GOT3 (cell line): ENCODE measurements around the gene PIGZ.
A peak's percentile ranks its signal among the peaks of the same experiment; 100 is the strongest.

ENCODE experiments used
- DNase-seq: peaks from one replicate; lab custom pipeline; 2025; ENCODE audit warnings: mixed read lengths; lab: John Stamatoyannopoulos, UW

The PIGZ gene, protein sequence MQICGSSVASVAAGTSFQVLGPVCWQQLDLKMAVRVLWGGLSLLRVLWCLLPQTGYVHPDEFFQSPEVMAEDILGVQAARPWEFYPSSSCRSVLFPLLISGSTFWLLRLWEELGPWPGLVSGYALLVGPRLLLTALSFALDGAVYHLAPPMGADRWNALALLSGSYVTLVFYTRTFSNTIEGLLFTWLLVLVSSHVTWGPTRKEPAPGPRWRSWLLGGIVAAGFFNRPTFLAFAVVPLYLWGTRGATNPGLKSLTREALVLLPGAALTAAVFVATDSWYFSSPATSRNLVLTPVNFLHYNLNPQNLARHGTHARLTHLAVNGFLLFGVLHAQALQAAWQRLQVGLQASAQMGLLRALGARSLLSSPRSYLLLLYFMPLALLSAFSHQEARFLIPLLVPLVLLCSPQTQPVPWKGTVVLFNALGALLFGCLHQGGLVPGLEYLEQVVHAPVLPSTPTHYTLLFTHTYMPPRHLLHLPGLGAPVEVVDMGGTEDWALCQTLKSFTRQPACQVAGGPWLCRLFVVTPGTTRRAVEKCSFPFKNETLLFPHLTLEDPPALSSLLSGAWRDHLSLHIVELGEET

GRCh38 chr3:196968233-196969133 lies at the start of gene PIGZ:
TSS of gene PIGZ (minus strand) at chr3:196968833. CDS start at chr3:196952031, 16,802 bp downstream.
- no peak for DNase-seq

GRCh38 chr3:197017003-197017402 lies 48.4 kb upstream of the PIGZ start:
- no peak for DNase-seq

DNA sequence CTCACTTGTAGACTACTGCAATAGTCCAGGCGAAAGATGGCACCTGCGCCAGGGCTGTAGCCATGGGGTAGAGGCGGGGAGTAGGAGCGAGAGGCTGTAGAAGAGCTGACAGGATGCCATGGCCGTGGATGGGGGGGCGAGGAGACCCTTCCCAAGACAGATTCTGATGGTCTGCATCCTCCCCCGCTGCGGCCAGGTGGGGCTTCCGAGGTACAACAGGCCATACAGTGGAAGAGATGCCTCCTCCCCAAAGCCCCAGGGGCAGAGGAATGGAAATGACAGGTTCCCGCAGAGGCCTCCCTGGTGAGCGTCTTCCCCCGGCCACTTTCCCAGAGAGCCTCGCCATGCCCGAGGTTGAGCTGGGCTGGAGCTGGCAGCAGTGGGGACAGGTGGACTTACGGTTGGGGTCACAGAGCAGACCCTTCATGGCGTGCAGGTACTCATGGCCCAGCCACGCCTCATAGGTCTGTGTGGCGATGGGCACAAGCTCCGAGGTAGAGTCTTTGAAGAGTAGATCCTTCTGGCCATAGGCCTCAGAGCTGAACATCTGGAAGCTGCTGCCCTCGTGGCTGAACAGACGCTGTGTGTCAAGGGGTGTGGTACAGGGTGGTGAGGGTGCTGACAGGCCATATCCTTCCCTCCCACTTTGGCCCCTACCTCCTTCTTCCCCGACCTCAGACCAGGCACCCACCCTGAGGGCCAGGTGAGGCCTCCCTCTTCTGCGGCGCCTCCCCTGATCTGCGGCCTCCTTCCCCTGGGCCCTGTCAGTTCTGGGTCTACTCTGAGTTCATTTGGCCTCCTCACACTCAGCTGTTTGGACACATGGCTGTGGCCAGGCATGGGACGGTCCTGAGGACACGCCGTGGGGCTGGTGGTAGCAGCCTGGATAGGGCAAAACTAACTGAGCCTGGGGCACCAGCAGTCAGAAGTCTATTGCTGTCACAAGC lies 47.4 kb upstream of the PIGZ start:
- no peak for DNase-seq

DNA sequence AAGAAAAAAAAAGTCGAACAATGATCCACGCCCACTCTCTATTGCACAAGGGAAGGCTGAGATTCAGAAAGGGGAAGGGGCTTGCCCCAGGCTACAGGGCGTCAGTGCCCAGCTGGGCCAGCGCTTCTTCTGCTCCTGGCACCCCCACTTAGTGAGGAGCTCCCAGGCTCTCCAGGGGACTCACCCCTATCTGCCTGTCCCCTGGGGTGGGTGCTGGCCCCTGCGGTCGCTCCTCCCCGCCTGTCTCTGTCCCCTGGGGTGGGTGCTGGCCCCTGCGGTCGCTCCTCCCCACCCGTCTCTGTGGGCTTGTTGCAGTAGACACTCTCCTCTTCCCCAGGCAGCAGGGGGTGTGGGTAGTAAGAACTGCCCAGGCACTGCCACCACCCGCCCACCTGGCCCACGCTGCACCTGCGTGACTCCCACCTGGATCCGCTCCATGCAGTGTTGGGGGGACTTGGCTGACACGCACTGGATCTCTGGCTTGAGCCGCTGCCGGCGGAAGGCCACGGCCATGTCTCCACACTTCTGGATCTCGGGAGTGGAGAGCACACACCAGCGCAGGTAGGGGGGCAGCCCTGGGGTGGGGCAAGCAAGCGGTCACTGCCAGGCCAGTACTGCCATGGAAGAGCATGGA lies 46.4 kb upstream of the PIGZ start:
- no peak for DNase-seq

- no peak for DNase-seq
Measured at GRCh38 chr3:197014024-197014423, 45.4 kb upstream of the PIGZ start.

DNA sequence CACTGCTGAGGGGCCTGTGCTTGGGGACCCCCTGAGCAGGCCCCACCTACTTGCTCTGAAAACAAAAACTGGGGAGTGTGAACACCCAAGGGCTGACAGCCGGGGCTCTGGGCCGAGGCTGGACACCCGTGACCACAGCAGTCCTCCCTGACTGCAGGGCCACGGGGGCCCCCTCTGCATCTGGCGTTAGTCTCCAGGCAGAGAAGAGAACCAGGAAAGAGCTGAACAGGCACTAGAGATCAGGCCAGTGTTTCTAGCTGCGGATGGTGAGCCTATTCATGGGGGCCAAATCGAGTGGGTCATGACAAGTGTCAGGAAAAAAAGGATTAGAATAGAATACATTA lies 43.9 kb upstream of the PIGZ start:
- DNase-seq = no peak

DNA sequence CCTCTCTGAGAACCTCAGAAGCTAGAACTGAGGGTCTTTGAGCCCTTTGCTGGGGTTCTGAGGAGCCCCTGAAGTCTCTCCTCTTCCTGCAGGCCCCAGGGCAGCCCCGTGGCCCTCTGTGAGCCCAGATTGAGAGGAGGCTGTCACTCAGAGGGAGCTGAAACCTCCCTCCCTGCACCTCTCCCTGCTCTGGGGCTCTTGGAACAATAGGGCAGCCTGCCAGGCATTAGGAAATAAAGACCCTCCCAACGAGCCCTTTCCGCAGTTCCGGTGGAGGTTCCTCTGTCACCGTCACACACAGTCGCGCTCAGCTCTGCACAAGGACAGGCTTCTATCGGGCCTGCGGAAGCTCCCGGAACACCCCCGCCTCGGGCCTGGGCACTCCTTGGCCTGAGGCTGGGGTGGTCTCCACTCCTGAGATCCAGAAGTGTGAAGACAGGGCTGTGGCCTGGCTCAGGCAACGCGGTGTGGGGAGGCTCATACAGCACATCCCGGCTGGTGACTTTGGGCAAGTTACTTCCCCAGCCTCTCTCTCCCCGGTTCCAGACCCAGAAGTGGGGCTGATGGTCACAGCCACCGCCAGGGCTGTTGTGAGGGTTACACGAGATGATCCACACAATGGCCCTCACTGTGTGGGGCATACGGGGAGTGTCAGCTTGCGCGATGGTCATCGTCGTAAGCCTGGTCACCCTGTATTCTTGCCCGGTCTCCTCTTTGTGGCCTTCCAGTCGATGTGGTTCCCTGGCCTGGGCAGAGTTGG lies 43.3 kb upstream of the PIGZ start:
- no peak for DNase-seq

DNA sequence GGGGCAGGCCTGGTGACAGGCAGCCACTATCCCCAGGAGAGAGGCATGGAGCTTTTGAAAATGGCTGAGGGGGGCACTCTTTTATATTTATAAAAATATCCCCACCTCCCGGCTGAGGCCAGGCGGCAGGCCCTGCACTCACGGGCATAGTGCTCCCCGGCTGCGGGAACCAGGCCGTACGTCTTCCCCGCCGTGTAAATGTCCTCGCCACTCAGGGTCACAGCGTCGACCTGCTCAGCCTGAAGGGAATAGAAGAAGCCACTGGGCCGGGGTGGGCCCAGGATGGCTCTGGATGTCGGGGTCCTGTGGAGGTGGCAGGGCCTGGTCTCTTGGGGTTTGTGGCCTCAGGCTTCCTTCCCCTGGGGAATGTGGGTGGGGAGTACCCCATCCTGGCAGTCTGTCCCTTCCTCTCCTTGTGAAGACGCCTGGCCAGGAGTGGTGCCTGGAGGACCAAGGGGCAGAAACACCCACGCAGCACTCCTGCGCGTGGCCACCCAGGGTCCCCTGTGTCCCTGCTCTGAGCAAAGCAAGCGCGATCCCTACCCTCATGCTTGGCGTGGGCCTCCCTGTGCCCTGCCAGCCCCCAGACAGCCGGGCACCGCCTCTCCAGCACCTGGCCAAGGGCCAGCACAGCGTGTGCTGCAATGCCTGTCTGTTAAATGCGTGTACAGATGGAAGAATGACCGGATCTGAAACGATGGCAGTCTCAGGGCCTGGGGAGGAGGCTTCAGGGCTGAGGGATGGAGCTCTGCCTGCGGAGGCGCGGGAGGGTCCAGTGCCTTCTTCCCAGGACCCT lies 42.1 kb upstream of the PIGZ start:
- no peak for DNase-seq

GRCh38 chr3:197009532-197010019 lies 40.9 kb upstream of the PIGZ start:
- DNase-seq = no peak

DNA sequence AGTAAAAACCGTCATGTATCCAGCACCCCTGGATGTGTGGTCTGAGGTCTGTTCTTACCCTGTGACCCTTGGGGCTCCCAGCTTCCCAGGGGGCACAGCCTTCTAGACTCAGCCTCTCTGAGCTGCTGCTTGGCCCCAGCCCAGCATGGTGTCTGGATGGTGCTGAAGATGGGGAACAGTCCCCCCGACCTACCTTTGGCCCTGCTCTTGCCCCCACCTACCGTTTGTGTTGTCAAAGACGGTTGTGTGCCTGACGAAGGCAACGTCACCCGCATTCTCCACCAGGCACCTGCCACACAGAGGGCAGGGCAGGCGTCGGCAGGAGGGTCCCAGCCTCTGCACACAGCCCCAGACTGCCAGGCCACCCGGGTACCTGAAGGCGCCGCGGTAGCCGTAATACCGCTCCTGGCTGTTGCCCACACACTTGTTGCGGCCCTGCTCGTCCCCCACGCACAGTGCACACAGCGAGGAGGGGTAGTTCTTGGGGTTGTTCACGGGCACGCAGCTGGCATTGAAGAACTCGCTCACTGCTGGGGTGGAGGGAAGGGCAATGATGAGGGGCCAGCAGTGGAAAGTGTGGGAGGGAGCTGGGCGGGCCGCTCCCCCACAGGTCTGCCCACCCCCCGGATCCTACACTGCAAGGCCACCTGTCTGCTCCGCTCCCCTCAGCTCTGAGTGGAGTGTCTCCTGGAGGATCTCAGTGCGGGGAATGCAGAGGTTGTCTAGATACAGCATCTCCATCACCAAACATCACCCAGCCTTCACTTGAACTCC lies 40.0 kb upstream of the PIGZ start:
- no peak for DNase-seq

DNA sequence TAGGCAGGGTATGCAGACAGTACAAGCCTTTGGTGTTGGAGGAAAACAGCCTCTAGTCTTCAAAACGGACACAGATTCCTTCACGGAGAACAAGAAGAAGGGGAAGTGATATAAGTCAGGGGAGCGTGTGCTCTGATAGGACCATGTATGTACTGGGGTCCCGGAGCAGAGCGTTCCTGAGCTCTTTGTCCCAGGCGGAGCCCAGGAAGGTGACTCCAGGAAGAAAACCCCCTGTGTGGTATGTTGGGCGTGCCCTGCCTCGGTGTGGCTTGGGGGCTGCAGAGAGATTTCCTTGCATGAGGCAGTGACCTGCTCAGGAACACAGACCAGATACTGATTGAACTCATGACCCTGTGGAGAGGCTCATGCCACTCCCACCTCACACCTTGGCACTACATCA lies 39.3 kb upstream of the PIGZ start:
- no peak for DNase-seq

GRCh38 chr3:197007296-197007940 lies 38.8 kb upstream of the PIGZ start:
- no peak for DNase-seq

DNA sequence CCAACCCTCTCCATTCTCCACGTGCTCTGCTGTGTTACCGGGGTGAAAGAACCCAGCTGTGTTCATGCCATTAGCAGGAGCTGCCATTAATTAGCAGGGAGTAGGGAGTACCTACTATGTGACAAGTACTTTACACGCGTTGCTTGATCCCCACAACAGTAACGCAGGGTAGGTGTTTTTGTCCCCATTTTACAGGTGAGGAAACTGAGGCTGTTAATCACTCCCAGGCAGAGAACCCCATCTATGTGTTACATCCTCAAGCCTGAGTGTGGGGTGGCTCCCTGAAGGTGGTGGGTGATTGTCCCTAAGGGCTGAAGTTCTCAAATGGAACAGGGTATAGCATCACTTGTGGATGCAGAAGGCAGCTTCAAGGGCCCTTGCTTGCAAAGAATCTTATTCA lies 38.2 kb upstream of the PIGZ start:
- no peak for DNase-seq

DNA sequence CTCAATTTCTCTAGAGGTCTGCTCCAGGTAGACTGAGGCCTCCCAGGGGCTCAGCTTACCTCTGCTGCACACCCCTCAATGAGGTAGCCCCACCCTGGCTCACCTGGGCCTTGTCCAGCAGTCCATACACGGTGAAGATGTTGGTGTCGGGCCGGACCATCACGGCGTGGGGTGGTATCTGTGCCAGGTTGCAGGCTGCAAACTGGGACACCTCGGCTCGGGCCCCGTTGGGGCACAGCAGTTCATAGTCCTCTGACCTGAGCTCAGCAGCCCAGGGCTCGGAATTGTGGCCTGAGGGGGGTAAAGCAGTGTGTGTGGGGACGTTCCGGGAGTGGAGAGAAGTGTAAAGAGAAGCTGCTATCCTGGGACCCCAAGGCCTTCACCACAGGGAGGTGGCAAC lies 37.8 kb upstream of the PIGZ start:
- DNase-seq = no peak

DNA sequence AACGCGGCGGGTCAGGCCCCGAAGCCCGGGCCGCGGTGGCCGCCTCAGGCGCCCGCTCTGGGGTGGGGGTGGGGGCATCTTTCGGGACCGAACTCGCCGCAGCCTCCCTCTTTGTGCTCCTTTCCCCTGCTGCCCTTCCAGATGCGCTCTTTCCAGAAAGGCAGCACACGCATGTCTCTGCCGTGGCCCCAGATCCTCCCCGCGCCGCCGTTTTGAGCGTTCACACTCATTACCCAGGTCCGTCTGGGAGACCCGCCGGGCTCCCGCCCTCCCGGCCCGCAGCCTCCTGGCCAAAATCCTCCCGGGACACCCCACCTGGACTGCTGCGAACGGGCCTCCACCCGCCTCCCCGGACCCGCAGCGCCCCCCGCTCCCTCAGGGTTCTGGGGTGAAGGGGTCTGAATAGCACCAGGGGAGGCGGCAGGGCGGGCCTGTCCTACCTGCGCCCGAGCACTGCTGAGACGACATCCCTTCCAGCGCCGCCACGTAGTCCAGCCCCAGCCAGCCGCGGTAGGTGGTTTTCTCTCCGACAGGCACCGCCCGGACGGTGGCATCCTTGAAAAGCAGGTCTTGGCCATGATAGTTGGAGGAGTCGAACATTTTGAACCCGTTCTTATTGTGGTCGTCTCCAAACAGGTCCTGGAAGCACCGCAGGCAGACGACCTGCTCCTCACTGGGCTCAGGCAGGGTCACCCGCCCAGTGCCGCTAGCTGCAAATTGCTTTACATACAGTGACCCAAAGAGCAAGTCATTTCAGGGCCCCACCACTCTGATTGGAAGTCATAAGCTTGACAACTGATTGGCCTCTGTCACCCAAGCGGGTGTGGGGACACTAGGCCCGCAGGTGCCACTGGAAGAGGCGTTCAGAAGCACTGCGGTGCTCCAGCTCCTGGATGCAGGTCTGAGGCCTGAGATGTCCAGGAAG lies 35.1 kb upstream of the PIGZ start:
- DNase-seq = no peak

DNA sequence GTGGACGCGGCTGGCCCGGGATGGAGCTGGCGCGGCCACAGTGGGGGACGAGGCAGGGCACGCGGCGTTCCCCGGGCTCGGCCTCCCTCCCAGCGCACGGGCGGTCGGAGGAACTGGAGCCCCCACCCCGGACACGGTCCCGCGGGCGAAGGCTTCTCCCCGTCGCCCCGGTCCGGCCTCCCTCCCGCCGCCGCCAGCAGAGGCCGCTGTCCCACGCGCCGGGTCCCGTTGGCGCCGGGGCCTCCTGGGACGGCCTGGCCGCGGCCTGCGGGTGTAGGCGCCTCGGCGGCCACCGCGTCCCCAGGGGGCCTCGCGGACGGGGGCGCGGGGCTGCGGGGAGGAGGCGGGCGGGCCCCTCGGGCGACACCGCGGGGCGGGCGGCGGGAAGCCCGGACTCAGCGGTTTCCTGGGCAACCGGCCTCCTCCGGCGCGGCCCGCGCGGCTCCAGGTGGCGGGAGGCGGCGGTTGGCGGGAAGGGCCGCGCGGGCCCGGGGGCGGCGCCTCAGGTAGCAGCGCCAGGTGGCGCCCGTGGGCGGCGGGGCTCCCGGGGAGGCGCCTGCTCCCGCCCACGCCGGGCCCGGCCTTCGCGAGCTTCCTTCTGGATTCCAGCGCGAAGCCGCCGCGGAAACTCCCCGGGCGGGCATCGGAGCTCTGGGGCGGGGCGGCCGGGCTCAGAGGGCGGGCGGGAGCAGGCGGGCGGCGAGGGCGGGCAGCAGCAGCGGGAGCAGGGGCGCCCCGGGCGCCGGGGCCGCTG lies 34.2 kb upstream of the PIGZ start:
- peak; percentile 63 for DNase-seq
